Liver (tissue), 9 donors: ENCODE results near the gene ARHGAP29. TPM values are rescaled to one million over a fixed set of nuclear protein-coding genes. Genes with fewer than 3 reads are reported as not detected.

Experiments used
- DNase-seq: peaks from one replicate; pipeline ENCODE4 v3.0.0-alpha.2; 2017; ENCODE audit warnings: low spot score
- H3K27ac ChIP-seq, 2 donors: one replicate each; pipeline ENCODE4 v1.7.0; 2013; ENCODE audit warnings: inconsistent platforms in 2 of 2, low read length in 2 of 2, control low read depth in 1 of 2, low read depth in 1 of 2, mild to moderate bottlenecking in 1 of 2
- H3K27me3 ChIP-seq, 4 donors: one replicate each; pipeline versions ENCODE4 v1.6.1 to v1.7.0; 2013; ENCODE audit warnings: low read length in 3 of 4, inconsistent platforms in 1 of 4, mild to moderate bottlenecking in 1 of 4, moderate library complexity in 1 of 4; ENCODE audit not compliant: control insufficient read depth in 4 of 4, insufficient read depth in 4 of 4
- H3K36me3 ChIP-seq, 4 donors: one replicate each; pipeline versions ENCODE4 v1.6.1 to v1.7.0; 2013; ENCODE audit warnings: low read length in 3 of 4, mild to moderate bottlenecking in 3 of 4, low read depth in 1 of 4, moderate library complexity in 1 of 4; ENCODE audit not compliant: control insufficient read depth in 4 of 4, insufficient read depth in 3 of 4
- H3K4me1 ChIP-seq, 4 donors: one replicate each; pipeline versions ENCODE4 v1.6.1 to v1.7.0; 2013; ENCODE audit warnings: low read length in 3 of 4, mild to moderate bottlenecking in 3 of 4, moderate library complexity in 1 of 4; ENCODE audit not compliant: control insufficient read depth in 4 of 4, insufficient read depth in 4 of 4
- H3K4me3 ChIP-seq, 3 donors: one replicate each; pipeline versions ENCODE4 v1.6.1 to v1.7.0; 2013; ENCODE audit warnings: low read length in 3 of 3, control low read depth in 1 of 3, low read depth in 1 of 3, mild to moderate bottlenecking in 1 of 3
- H3K9ac ChIP-seq, 2 donors: one replicate each; pipeline ENCODE4 v1.7.0; 2013; ENCODE audit warnings: low read length in 2 of 2, mild to moderate bottlenecking in 2 of 2, moderate library complexity in 2 of 2, control low read depth in 1 of 2, low read depth in 1 of 2
- H3K9me3 ChIP-seq, 4 donors: one replicate each; pipeline versions ENCODE4 v1.6.1 to v1.7.0; 2013; ENCODE audit warnings: low read length in 3 of 4; ENCODE audit not compliant: control insufficient read depth in 4 of 4
- EGR1 ChIP-seq, 2 donors: IDR thresholded peaks; 2 replicates each; pipeline ENCODE4 v1.6.1; 2016 to 2018; ENCODE audit warnings: antibody characterized with exemption in 2 of 2, low read depth in 2 of 2
- FOXA1 ChIP-seq: IDR thresholded peaks from 2 replicates; pipeline ENCODE4 v1.6.1; 2016; ENCODE audit warnings: antibody characterized with exemption
- FOXA2 ChIP-seq: IDR thresholded peaks from 2 replicates; pipeline ENCODE4 v1.6.1; 2016; ENCODE audit warnings: antibody characterized with exemption
- HNF4A ChIP-seq, 2 donors: conservative IDR thresholded peaks; 2 replicates each; pipeline ENCODE4 v1.6.1; 2016; ENCODE audit warnings: antibody characterized with exemption in 2 of 2, mild to moderate bottlenecking in 2 of 2
- JUND ChIP-seq, 2 donors: IDR thresholded peaks; 2 replicates each; pipeline ENCODE4 v1.6.1; 2016; ENCODE audit warnings: antibody characterized with exemption in 2 of 2
- NR2F2 ChIP-seq: IDR thresholded peaks from 2 replicates; pipeline ENCODE4 v1.6.1; 2016; ENCODE audit warnings: antibody characterized with exemption
- RAD21 ChIP-seq, 2 donors: IDR thresholded peaks; 2 replicates each; pipeline ENCODE4 v1.6.1; 2016; ENCODE audit warnings: antibody characterized with exemption in 2 of 2, mild to moderate bottlenecking in 2 of 2
- RXRA ChIP-seq, 2 donors: IDR thresholded peaks; 2 replicates each; pipeline ENCODE4 v1.6.1; 2017 to 2018; ENCODE audit warnings: antibody characterized with exemption in 2 of 2, mild to moderate bottlenecking in 1 of 2
- SP1 ChIP-seq: IDR thresholded peaks from 2 replicates; pipeline ENCODE4 v1.6.1; 2018; ENCODE audit warnings: antibody characterized with exemption, mild to moderate bottlenecking
- TAF1 ChIP-seq: conservative IDR thresholded peaks from 2 replicates; pipeline ENCODE4 v1.6.1; 2016; ENCODE audit warnings: antibody characterized with exemption, mild to moderate bottlenecking
- YY1 ChIP-seq: IDR thresholded peaks from 2 replicates; pipeline ENCODE4 v1.6.1; 2016; ENCODE audit warnings: antibody characterized with exemption, mild to moderate bottlenecking
- WGBS: extraction: QIAGEN DNeasy Blood & Tissue Kit; methylation state at CpG from one replicate; pipeline ENCODE4 v1.1.7; 2013; 5-methylcytosine and 5-hydroxymethylcytosine counted together
- polyA plus RNA-seq, 2 donors: library from polyadenylated mRNA; stranded (reverse) in 1 of 2; unstranded in 1 of 2; fragments of 200-250 nt in 1 of 2; fragments of >200 nt in 1 of 2; fragmentation: Nextera tagmentation in 1 of 2; extraction: Ambion mirVana in 1 of 2; gene quantifications; one replicate each; pipeline versions ENCODE4 v1.2.1 to v1.2.3, GENCODE V29; 2013 to 2015
- total RNA-seq, 2 donors: library from RNA; depleted of rRNA; stranded (reverse); fragments of >200 nt; gene quantifications; one replicate each; pipeline ENCODE4 v1.2.3, GENCODE V29; 2014
- TF ChIP-seq, protein P1 (sequence below): IDR thresholded peaks from 2 replicates; pipeline ENCODE4 v1.6.1; 2016; ENCODE audit warnings: antibody characterized with exemption
- TF ChIP-seq, protein P2 (sequence below): fragments of 150-350 bp; IDR thresholded peaks from 2 replicates; pipeline ENCODE4 v1.5.1; 2017; ENCODE audit warnings: improper control_type of control experiment, low read depth, low read length; ENCODE audit not compliant: missing input control
- donor health status: healthy.
- donor health status: healthy.
- donor health status: healthy.
- donor health status: healthy.
- donor health status: healthy.

The ARHGAP29 gene
- total and polyA plus RNA-seq, 4 donors, result 8.3 to 27.7 (median 13.2) TPM

- Histone ChIP-seq H3K9ac (no peak overlapping the region), H3K9me3 (no peaks in the 10 kb centered on the region), H3K36me3 (no peaks in the 10 kb centered on the region), H3K4me1 (peaks cover 2 to 8% (median 5%) of the 10 kb centered on the region in 4 donors), H3K27ac (no peak overlapping the region), H3K27me3 (no peaks in the 10 kb centered on the region), H3K4me3 (no peak overlapping the region)
- TF ChIP-seq NR2F2 (no peak), JUND (IDR thresholded peaks at IDR 0.05) (no peak), EGR1 (IDR thresholded peaks at IDR 0.05; ENCODE audit: low read depth in 2 of 2) (no peak)
- no peak for DNase-seq
Observed at GRCh38 chr1:94257444-94257843, 20.1 kb upstream of the ARHGAP29 start.

DNA sequence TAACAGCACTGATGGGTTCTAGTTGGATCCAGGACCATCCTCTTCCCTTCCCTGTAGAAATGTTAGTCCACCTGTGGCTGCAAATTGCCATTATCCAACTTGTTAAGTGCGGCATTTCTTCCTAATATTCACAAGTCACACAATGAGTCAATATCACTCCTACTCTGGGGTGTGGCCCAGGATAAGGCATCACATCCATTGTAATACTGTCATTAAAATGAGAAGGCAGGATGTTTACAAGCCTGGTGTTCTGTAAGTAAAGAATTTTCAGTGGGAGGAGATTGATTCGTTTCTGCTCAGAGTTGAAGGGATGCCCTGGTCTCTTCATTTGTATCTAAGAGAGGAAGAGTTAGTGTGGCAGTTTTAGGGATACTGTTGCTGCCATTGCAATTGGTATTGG lies 18.1 kb upstream of the ARHGAP29 start:
- peaks cover 2 to 8% (median 5%) of the 10 kb centered on the region in 4 donors for H3K4me1 ChIP-seq
- no peak overlapping the region for H3K9ac ChIP-seq
- TF ChIP-seq FOXA1 (no peak), RAD21 (IDR thresholded peaks at IDR 0.05) (no peak)
- TF ChIP-seq, protein P1, sequence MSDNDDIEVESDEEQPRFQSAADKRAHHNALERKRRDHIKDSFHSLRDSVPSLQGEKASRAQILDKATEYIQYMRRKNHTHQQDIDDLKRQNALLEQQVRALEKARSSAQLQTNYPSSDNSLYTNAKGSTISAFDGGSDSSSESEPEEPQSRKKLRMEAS, result no peak
- WGBS, result 69% methylated on average over 2 of the region's 2 CpGs
- no peaks in the 10 kb centered on the region for H3K9me3 ChIP-seq
- no peaks in the 10 kb centered on the region for H3K36me3 ChIP-seq
- H3K27me3 ChIP-seq, result no peaks in the 10 kb centered on the region
- no peak overlapping the region for H3K27ac ChIP-seq
- no peak overlapping the region for H3K4me3 ChIP-seq
- DNase-seq, result no peak

GRCh38 chr1:94254073-94254810 lies 16.9 kb upstream of the ARHGAP29 start:
- no peak for DNase-seq
- Histone ChIP-seq H3K27ac (no peak overlapping the region), H3K9me3 (no peaks in the 10 kb centered on the region), H3K27me3 (no peaks in the 10 kb centered on the region), H3K4me3 (no peak overlapping the region), H3K4me1 (peaks cover 0 to 8% (median 4%) of the 10 kb centered on the region in 4 donors), H3K36me3 (no peaks in the 10 kb centered on the region), H3K9ac (no peak overlapping the region)
- TF ChIP-seq TAF1 (no peak), RAD21 (IDR thresholded peaks at IDR 0.05) (no peak), RXRA (IDR thresholded peaks at IDR 0.05) (no peak), HNF4A (conservative IDR thresholded peaks at IDR 0.05) (no peak), YY1 (no peak), FOXA2 (no peak)
- WGBS, result 74% methylated on average over 3 of the region's 3 CpGs

DNA sequence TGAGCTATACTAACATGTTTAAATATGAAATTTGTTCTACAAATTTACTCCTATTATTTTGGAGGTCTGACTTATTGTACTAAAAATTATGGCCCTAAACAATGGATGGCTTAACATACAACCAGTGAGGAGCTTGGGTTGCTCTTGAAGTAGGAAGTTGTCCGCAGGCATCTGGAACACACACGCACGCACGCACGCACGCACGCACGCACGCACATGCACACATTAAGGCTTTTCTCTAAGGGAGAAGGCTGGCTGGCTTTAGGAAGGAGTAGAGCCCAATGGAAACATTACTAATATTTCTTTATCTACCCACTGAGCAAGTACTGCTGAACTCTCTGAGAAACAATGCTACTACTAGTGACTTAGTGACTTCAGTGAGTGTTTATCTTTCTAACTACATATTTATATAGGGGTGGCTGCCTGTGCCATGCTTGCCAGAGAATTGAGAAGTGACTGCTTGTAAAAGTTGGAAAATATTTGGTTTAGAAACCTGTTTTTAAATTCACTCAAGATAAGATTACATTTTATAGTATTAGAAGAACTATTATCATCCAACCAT lies 16.2 kb upstream of the ARHGAP29 start:
- Histone ChIP-seq H3K4me1 (peaks cover 0 to 4% (median 1%) of the 10 kb centered on the region in 4 donors), H3K36me3 (no peaks in the 10 kb centered on the region)
- TF ChIP-seq HNF4A (conservative IDR thresholded peaks at IDR 0.05) (no peak), RXRA (IDR thresholded peaks at IDR 0.05) (no peak), FOXA2 (no peak), SP1 (no peak), NR2F2 (no peak), RAD21 (IDR thresholded peaks at IDR 0.05) (no peak)
- TF ChIP-seq, protein P2, sequence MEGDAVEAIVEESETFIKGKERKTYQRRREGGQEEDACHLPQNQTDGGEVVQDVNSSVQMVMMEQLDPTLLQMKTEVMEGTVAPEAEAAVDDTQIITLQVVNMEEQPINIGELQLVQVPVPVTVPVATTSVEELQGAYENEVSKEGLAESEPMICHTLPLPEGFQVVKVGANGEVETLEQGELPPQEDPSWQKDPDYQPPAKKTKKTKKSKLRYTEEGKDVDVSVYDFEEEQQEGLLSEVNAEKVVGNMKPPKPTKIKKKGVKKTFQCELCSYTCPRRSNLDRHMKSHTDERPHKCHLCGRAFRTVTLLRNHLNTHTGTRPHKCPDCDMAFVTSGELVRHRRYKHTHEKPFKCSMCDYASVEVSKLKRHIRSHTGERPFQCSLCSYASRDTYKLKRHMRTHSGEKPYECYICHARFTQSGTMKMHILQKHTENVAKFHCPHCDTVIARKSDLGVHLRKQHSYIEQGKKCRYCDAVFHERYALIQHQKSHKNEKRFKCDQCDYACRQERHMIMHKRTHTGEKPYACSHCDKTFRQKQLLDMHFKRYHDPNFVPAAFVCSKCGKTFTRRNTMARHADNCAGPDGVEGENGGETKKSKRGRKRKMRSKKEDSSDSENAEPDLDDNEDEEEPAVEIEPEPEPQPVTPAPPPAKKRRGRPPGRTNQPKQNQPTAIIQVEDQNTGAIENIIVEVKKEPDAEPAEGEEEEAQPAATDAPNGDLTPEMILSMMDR, result no peak

More for the DNA sequence above, 16.2 kb upstream of the ARHGAP29 start:
- no peak overlapping the region for H3K27ac ChIP-seq
- H3K27me3 ChIP-seq, result no peaks in the 10 kb centered on the region
- no peak overlapping the region for H3K4me3 ChIP-seq
- no peak overlapping the region for H3K9ac ChIP-seq
- WGBS, result 95% methylated on average over 9 of the region's 9 CpGs
- no peaks in the 10 kb centered on the region for H3K9me3 ChIP-seq
- no peak for DNase-seq
